Dendritic cell treated with granulocyte-macrophage colony-stimulating factor and Interleukin-4, amounts not matched to agents 40 ng/mL and 50 ng/mL, for 4 days (primary cell): ENCODE data around the gene PRKN.

Experiments used
- H3K27ac Mint-ChIP-seq: one replicate; pipeline ENCODE4 v1.8.0; 2022; ENCODE audit warnings: mild to moderate bottlenecking, mixed read lengths
- H3K27me3 Mint-ChIP-seq: one replicate; pipeline ENCODE4 v1.8.0; 2022; ENCODE audit warnings: mild to moderate bottlenecking, mixed read lengths
- H3K36me3 Mint-ChIP-seq: one replicate; pipeline ENCODE4 v1.8.0; 2022; ENCODE audit warnings: low read depth, mixed read lengths
- H3K4me1 Mint-ChIP-seq: one replicate; pipeline ENCODE4 v1.8.0; 2022; ENCODE audit warnings: low read depth, mixed read lengths
- H3K4me3 Mint-ChIP-seq: one replicate; pipeline ENCODE4 v1.8.0; 2022; ENCODE audit warnings: mild to moderate bottlenecking, moderate library complexity, mixed read lengths
- H3K9me3 Mint-ChIP-seq: one replicate; pipeline ENCODE4 v1.8.0; 2022; ENCODE audit warnings: mixed read lengths
- intact Hi-C: fragments of 100-400 bp; cut with micrococcal nuclease; formaldehyde crosslinking; loops from one replicate; pipeline ENCODE4 v1.15.0; 2022

The PRKN gene

DNA sequence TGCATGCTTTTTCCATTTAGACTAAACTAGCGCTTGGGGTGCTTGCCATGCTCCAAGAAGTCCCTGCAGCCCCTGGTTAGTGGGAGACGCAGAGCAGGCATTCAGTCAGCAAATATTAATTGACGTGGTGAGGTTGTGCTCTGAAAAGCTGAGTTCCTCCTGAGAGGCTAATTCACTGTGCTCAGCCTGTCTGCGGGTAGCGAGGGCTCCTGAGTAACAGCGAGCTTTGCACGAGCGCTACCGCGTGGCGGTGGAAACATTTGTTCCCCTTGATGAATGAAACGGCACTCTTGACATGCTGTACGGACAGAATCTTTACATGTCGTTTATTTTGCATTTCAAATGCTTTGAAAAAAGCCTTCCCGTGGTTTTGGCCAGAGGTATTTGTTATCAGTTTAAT, 1283.1 kb downstream of the PRKN start:
- Mint-ChIP-seq H3K4me3 (no peak overlapping the region), H3K4me1 (no peaks in the 10 kb centered on the region), H3K27ac (no peak overlapping the region), H3K9me3 (no peaks in the 10 kb centered on the region), H3K36me3 (no peaks in the 10 kb centered on the region), H3K27me3 (no peaks in the 10 kb centered on the region)
- intact Hi-C loops = no loop called here

- Mint-ChIP-seq H3K4me3 (no peak overlapping the region), H3K9me3 (no peaks in the 10 kb centered on the region), H3K36me3 (no peaks in the 10 kb centered on the region), H3K4me1 (no peaks in the 10 kb centered on the region), H3K27me3 (no peaks in the 10 kb centered on the region), H3K27ac (no peak overlapping the region)
- intact Hi-C loops = no loop called here
Measured at GRCh38 chr6:161443848-161444247, 1283.7 kb downstream of the PRKN start.

DNA sequence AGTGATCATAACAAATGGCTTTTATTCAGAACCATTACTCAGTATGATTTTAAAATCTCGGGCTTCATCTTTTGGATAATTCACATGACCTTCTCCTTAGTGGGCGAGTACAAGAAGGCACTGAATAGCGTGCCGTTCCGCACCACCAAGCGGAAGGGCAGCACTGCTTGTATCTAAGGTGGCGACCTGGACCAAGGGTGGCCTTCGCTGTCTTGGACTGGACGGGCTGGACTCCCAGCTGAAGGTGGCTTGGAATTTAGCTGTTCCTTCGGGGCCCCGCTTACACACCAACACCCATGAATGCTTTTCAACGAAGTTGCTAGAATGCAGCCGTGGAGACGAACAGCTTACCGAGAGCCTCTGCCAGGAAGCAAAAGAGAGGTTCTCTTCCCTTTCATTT, 1285.1 kb downstream of the PRKN start:
- H3K9me3 Mint-ChIP-seq = no peaks in the 10 kb centered on the region
- no peaks in the 10 kb centered on the region for H3K27me3 Mint-ChIP-seq
- H3K4me1 Mint-ChIP-seq = no peaks in the 10 kb centered on the region
- H3K4me3 Mint-ChIP-seq = no peak overlapping the region
- intact Hi-C loops = no loop called here
- no peaks in the 10 kb centered on the region for H3K36me3 Mint-ChIP-seq
- H3K27ac Mint-ChIP-seq = no peak overlapping the region

DNA sequence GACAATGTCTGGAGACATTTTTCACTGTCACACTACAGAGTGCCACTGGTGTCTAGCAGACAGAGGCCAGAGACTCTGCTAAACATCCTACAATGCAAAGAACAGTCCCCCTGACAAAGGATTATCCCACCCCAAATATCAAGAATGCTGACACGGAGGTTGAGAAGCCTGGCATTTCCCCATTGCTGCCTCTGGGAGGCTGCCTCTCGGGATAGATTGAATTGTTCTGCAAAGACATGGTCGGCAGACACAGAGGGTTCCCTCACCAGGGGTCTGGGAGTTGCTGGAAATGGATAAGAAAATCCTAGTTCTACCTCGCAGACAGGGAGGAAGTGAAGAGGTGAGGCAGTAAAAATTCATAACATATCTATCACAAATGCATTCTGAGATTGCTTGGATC, 1287.3 kb downstream of the PRKN start:
- intact Hi-C loops = no loop called here
- H3K27ac Mint-ChIP-seq = no peak overlapping the region
- H3K27me3 Mint-ChIP-seq = no peaks in the 10 kb centered on the region
- H3K4me1 Mint-ChIP-seq = no peaks in the 10 kb centered on the region
- no peaks in the 10 kb centered on the region for H3K36me3 Mint-ChIP-seq
- no peak overlapping the region for H3K4me3 Mint-ChIP-seq
- H3K9me3 Mint-ChIP-seq = no peaks in the 10 kb centered on the region

- H3K4me3 Mint-ChIP-seq = no peak overlapping the region
- H3K27me3 Mint-ChIP-seq = no peaks in the 10 kb centered on the region
- no peaks in the 10 kb centered on the region for H3K9me3 Mint-ChIP-seq
- H3K36me3 Mint-ChIP-seq = no peaks in the 10 kb centered on the region
- intact Hi-C loops = no loop called here
- no peaks in the 10 kb centered on the region for H3K4me1 Mint-ChIP-seq
- H3K27ac Mint-ChIP-seq = no peak overlapping the region
Measured at GRCh38 chr6:161439093-161439492, 1288.5 kb downstream of the PRKN start.

DNA sequence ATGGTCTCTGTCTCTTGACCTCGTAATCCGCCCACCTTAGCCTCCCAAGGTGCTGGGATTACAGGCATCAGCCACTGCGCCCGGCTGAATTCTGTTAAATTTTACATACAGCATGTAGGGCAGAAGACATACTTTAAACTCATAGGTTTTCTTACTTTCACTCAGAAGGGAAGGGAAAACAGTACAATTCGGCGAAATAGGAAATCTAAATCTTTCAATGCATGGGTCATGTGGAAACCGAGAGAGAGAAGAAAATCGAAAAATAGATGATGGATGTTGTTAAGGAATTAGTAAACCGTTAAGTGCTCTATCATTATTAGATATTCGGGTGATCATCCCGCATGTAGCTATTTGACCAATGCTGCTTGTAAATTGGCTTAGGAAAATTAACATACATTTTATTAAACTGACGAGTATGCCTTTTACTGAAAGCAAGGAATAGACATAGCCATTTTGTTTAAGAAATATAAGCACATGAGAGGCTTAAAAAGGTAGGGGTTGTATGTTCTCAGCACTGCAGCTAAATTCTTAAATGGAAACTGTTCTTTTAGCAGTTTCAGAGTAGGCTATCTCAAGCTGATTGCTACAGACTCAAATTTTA, 1289.0 kb downstream of the PRKN start:
- no peaks in the 10 kb centered on the region for H3K27me3 Mint-ChIP-seq
- no peak overlapping the region for H3K27ac Mint-ChIP-seq
- H3K4me1 Mint-ChIP-seq = no peaks in the 10 kb centered on the region
- H3K4me3 Mint-ChIP-seq = no peak overlapping the region
- intact Hi-C loops = no loop called here
- no peaks in the 10 kb centered on the region for H3K9me3 Mint-ChIP-seq
- no peaks in the 10 kb centered on the region for H3K36me3 Mint-ChIP-seq

GRCh38 chr6:161437851-161438250, 1289.7 kb downstream of the PRKN start:
- no peaks in the 10 kb centered on the region for H3K9me3 Mint-ChIP-seq
- no peaks in the 10 kb centered on the region for H3K36me3 Mint-ChIP-seq
- no peak overlapping the region for H3K4me3 Mint-ChIP-seq
- H3K27ac Mint-ChIP-seq = no peak overlapping the region
- no peaks in the 10 kb centered on the region for H3K27me3 Mint-ChIP-seq
- intact Hi-C loops = no loop called here
- no peaks in the 10 kb centered on the region for H3K4me1 Mint-ChIP-seq

DNA sequence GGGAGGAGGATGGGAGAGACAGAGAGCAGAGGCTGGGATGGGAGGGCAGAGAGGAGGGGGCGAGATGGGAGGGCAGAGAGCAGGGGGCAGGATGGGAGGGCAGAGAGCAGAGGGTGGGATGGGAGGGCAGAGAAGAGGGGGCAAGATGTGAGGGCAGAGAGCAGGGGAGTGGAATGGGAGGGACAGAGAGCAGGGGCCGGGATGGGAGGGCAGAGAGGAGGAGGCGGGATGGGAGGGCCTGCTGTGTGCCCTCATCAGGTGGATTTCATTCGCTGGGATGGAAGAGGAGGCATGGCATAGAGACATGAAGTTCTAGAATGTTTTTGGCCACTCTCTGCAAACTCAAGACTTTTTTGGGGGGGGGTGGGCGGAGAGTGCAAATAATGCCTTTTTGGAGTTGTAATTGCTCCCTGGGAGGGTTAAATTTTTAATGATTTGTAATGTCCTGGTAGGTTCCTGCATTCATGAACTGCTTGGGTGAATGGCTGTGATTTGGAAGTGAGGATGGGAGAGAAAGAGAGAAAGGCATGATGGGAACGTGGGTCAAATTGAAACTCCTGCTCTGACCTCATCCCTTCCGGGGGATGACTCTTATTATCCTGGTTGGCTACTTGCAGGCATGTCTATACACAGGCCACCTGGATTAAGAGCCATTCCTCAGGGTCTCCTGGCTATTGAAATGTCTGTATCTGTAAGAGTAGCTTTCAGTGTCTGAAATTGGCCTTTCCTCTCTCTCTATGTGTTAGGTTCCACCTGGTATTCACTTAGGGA, 1291.3 kb downstream of the PRKN start:
- no peaks in the 10 kb centered on the region for H3K9me3 Mint-ChIP-seq
- no peaks in the 10 kb centered on the region for H3K27me3 Mint-ChIP-seq
- no peak overlapping the region for H3K4me3 Mint-ChIP-seq
- H3K4me1 Mint-ChIP-seq = no peaks in the 10 kb centered on the region
- intact Hi-C loops = no loop called here
- H3K27ac Mint-ChIP-seq = no peak overlapping the region
- no peaks in the 10 kb centered on the region for H3K36me3 Mint-ChIP-seq

DNA sequence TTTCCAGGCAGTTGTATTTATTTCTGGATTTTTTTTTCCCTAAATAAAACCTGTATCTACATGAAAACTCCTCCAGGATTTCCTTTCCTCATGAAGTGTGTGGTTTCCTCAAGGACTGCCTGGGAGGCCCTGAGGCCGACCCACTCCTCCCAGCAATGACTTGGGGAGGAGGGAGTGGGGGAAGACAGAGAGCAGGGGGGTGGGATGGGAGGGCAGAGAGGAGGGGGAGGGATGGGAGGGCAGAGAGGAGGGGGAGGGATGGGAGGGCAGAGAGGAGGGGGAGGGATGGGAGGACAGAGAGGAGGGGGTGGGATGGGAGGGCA, 1291.9 kb downstream of the PRKN start:
- Mint-ChIP-seq H3K4me3 (no peak overlapping the region), H3K4me1 (no peaks in the 10 kb centered on the region), H3K27me3 (no peaks in the 10 kb centered on the region), H3K9me3 (no peaks in the 10 kb centered on the region), H3K27ac (no peak overlapping the region), H3K36me3 (no peaks in the 10 kb centered on the region)
- intact Hi-C loops = no loop called here

DNA sequence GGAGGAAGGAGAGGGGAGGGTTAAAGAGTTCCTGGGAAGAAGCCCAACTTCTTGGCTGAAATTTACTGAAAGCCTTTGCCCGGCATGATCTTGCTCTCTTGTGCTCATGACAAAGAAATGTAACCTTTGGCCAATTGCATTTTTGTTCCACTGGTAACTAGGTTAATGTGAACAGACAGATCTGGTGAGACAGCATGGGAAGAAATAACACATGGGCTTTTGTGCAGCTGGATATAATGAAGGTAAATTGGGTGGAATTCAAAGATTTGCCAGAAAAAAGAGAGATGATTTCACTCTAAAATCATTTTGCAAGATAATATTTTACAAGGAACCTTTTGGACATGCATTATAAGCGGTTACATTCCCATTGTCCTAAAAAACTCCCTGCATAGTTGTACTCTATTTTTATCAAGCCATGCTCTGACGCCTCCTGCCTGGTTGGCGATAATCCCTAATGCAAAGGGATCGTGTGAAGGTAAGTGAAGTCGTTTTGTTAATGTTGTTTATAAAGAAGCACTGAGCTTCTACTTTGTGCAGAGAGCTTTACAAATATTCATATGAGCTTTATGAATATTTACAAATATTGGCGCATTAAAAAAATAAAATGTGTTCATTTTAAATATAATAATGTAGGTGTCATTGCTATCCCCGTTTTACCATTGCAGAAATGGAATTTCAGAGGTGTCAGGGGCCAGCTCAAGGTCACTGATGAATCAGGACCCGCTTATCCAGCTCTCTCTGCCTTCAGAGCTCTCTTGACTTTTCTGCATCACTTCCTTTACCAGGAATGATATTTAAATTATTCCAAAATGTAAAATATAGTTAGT, 1292.4 kb downstream of the PRKN start:
- Mint-ChIP-seq H3K9me3 (no peaks in the 10 kb centered on the region), H3K27ac (no peak overlapping the region), H3K4me3 (no peak overlapping the region), H3K36me3 (no peaks in the 10 kb centered on the region), H3K27me3 (no peaks in the 10 kb centered on the region), H3K4me1 (no peaks in the 10 kb centered on the region)
- intact Hi-C loops = no loop called here

GRCh38 chr6:161434350-161434749, 1293.2 kb downstream of the PRKN start:
- Mint-ChIP-seq H3K36me3 (no peaks in the 10 kb centered on the region), H3K27ac (no peak overlapping the region), H3K4me3 (no peak overlapping the region), H3K27me3 (no peaks in the 10 kb centered on the region), H3K4me1 (no peaks in the 10 kb centered on the region), H3K9me3 (no peaks in the 10 kb centered on the region)
- intact Hi-C loops = no loop called here

- no peaks in the 10 kb centered on the region for H3K27me3 Mint-ChIP-seq
- no peaks in the 10 kb centered on the region for H3K4me1 Mint-ChIP-seq
- no peaks in the 10 kb centered on the region for H3K9me3 Mint-ChIP-seq
- intact Hi-C loops = no loop called here
- no peak overlapping the region for H3K27ac Mint-ChIP-seq
- H3K4me3 Mint-ChIP-seq = no peak overlapping the region
- H3K36me3 Mint-ChIP-seq = no peaks in the 10 kb centered on the region
Measured at GRCh38 chr6:161432546-161432945, 1295.0 kb downstream of the PRKN start.

GRCh38 chr6:161429921-161430490, 1297.6 kb downstream of the PRKN start:
- intact Hi-C loops = no loop called here
- H3K4me3 Mint-ChIP-seq = no peak overlapping the region
- H3K4me1 Mint-ChIP-seq = no peaks in the 10 kb centered on the region
- H3K9me3 Mint-ChIP-seq = no peaks in the 10 kb centered on the region
- no peaks in the 10 kb centered on the region for H3K36me3 Mint-ChIP-seq
- H3K27ac Mint-ChIP-seq = no peak overlapping the region
- no peaks in the 10 kb centered on the region for H3K27me3 Mint-ChIP-seq

DNA sequence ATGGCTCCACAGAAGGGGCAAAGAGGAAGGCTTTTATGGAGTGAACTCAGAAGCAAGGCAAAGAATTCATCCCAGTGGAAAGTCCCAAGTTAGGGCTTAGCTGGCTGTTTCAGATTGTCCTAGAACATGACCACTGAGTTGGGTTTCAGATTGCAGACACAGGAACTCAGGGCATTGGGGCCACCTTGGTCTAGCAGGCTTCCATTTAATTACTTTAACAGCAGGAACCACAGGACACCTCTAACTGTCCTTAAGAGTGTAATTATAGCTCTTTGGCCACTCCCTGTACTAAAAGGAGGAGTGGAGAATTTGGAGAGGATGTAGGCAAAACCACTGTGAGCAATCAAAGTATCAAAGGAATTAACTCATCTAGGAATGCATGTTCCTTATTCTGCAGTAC, 1303.1 kb downstream of the PRKN start:
- H3K27me3 Mint-ChIP-seq = no peaks in the 10 kb centered on the region
- H3K4me1 Mint-ChIP-seq = no peaks in the 10 kb centered on the region
- no peak overlapping the region for H3K4me3 Mint-ChIP-seq
- H3K9me3 Mint-ChIP-seq = no peaks in the 10 kb centered on the region
- H3K27ac Mint-ChIP-seq = no peak overlapping the region
- H3K36me3 Mint-ChIP-seq = no peaks in the 10 kb centered on the region
- intact Hi-C loops = no loop called here
